OCI-LY7 (cell line): ENCODE measurements around the gene JOSD1.

ENCODE experiments used
- CTCF ChIP-seq: fragments of 200-600 bp; sonication (generic); conservative IDR thresholded peaks from 2 replicates; pipeline ENCODE4 v1.5.1; 2014; ENCODE audit warnings: mild to moderate bottlenecking, antibody characterized with exemption, low read length, moderate library complexity, mixed read lengths
- EZH2phosphoT487 ChIP-seq: fragments of 200-600 bp; sonication (generic); IDR thresholded peaks from 2 replicates; pipeline ENCODE4 v1.6.1; 2018; ENCODE audit warnings: low read depth, borderline replicate concordance, mild to moderate bottlenecking, mixed run types, antibody characterized with exemption, low read length, moderate library complexity, mixed read lengths

GRCh38 chr22:38738475-38739070 lies 37.8 kb upstream of the JOSD1 start:
- TF ChIP-seq EZH2phosphoT487 (no peak), CTCF (no peak)
